ENCODE data around the gene PLCH1.

DNA sequence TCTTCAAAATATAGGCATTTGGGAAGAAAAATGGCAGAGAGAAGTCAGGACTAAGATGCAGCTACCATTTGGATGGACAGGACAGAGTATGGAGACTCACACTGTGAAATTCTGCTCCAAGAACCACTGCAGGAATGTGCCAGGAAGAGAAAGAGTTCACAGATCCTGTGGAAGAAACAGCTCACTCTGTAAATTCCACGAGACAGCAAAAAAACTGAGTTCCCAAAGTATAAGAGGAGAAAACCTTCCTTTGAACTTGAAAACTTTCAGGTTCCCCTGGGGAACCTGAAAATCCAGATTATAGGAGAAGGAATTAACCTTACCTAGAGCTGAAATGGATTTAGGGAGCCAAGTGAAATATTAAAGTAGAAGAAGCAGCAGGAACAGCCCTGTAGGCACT, 137.1 kb downstream of the PLCH1 start:
- no peak for TF ChIP-seq SIN3A (IDR thresholded peaks at IDR 0.05; ENCODE audit: borderline replicate concordance, insufficient read depth, low read length)
- TF ChIP-seq POLR2AphosphoS5 (IDR thresholded peaks at IDR 0.05; ENCODE audit: low read depth, low read length), result no peak
- no peak for TF ChIP-seq TAF1 (IDR thresholded peaks at IDR 0.05; ENCODE audit: borderline replicate concordance, insufficient read depth, low read length)
- TF ChIP-seq, protein P1, sequence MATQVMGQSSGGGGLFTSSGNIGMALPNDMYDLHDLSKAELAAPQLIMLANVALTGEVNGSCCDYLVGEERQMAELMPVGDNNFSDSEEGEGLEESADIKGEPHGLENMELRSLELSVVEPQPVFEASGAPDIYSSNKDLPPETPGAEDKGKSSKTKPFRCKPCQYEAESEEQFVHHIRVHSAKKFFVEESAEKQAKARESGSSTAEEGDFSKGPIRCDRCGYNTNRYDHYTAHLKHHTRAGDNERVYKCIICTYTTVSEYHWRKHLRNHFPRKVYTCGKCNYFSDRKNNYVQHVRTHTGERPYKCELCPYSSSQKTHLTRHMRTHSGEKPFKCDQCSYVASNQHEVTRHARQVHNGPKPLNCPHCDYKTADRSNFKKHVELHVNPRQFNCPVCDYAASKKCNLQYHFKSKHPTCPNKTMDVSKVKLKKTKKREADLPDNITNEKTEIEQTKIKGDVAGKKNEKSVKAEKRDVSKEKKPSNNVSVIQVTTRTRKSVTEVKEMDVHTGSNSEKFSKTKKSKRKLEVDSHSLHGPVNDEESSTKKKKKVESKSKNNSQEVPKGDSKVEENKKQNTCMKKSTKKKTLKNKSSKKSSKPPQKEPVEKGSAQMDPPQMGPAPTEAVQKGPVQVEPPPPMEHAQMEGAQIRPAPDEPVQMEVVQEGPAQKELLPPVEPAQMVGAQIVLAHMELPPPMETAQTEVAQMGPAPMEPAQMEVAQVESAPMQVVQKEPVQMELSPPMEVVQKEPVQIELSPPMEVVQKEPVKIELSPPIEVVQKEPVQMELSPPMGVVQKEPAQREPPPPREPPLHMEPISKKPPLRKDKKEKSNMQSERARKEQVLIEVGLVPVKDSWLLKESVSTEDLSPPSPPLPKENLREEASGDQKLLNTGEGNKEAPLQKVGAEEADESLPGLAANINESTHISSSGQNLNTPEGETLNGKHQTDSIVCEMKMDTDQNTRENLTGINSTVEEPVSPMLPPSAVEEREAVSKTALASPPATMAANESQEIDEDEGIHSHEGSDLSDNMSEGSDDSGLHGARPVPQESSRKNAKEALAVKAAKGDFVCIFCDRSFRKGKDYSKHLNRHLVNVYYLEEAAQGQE (IDR thresholded peaks at IDR 0.05; ENCODE audit: insufficient read depth in 1 of 2, low read depth in 2 of 2, low read length in 2 of 2), result no peak
- no peak for TF ChIP-seq FOXP2 (optimal IDR thresholded peaks at IDR 0.05; ENCODE audit: borderline replicate concordance, extremely low read depth, extremely low read length, insufficient read depth)
